Activated T-cell treated with anti-CD3 and anti-CD28 coated beads, Interleukin-2, amount 50 U/mL, for 4 hours (primary cell): ENCODE measurements around the gene PHYHD1. TPM values are rescaled to one million over a fixed set of nuclear protein-coding genes. Genes with fewer than 3 reads are reported as not detected.

Source experiments
- ATAC-seq, 2 donors: fragments of 200-7000 bp; cut with Tn5 transposase; one replicate each; pipeline ENCODE4 v1.10.0; 2021
- DNase-seq: peaks from one replicate; pipeline ENCODE4 v3.0.0-alpha.2; 2020
- H3K27me3 Mint-ChIP-seq: one replicate; pipeline ENCODE4 v1.8.0; 2021; ENCODE audit warnings: low read depth, mixed read lengths
- H3K36me3 Mint-ChIP-seq: one replicate; pipeline ENCODE4 v1.8.0; 2022; ENCODE audit warnings: mixed read lengths; ENCODE audit not compliant: insufficient read depth
- H3K4me1 Mint-ChIP-seq: one replicate; pipeline ENCODE4 v1.8.0; 2021; ENCODE audit warnings: low read depth, mixed read lengths
- H3K4me3 Mint-ChIP-seq: one replicate; pipeline ENCODE4 v1.8.0; 2021; ENCODE audit warnings: mild to moderate bottlenecking, moderate library complexity, mixed read lengths
- H3K9me3 Mint-ChIP-seq: one replicate; pipeline ENCODE4 v1.8.0; 2021; ENCODE audit warnings: mixed read lengths
- total RNA-seq, 3 donors: library from RNA; stranded (reverse); gene quantifications; one replicate each; pipeline ENCODE4 v1.2.1, GENCODE V29; 2021

PHYHD1 gene
- total RNA-seq, 3 donors from 2014 or later = 0.20 TPM; not detected in 2

DNA sequence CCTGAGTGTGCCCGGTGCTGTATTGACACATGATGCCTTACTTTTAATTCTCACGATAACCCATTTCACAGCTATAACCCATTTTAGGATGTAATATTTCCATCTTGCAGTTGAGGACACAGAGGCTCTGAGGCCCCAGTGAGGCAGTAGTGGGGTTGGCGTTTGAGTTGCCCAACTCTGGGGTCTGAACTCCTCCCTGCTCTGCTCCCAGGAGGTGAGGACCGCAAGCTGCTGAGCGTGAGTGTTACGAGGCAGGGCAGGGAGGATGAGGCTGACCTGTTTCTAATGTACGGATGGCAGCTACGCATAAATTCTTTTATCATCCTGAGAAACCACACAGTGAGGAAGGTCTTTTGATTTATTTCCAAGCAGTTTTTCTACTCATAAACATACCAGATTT is 27.4 kb upstream of the PHYHD1 start:
- Mint-ChIP-seq H3K4me3 (peak overlapping the region; percentile 19), H3K4me1 (peaks cover 61% of the 10 kb centered on the region)

DNA sequence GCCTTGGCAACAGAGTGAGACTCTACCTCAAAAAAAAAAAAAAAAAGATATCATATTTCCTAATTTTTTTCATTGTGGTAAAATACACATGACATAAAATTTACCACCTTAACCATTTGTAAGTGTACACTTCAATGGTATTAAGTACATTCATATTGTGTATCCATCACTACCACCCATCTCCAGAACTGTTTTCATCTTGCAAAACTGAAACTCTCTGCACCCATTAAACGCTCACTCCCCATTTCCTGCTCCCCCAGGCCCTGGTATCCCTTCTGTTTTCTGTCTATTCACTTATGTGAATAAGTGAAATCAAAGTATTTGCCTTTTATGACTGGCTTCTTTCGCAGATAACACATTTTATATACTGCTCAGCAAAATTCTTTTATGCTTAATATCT is 26.0 kb upstream of the PHYHD1 start:
- Mint-ChIP-seq H3K27me3 (no peaks in the 10 kb centered on the region), H3K4me3 (no peak overlapping the region), H3K36me3 (peaks cover 22% of the 10 kb centered on the region), H3K9me3 (no peaks in the 10 kb centered on the region), H3K4me1 (peaks cover 68% of the 10 kb centered on the region)
- DNase-seq (no peak), ATAC-seq (peak; percentile 44 to 47)

More for the DNA sequence above, 27.4 kb upstream of the PHYHD1 start:
- DNase-seq = no peak
- no peak for ATAC-seq
- Mint-ChIP-seq H3K36me3 (peaks cover 24% of the 10 kb centered on the region), H3K27me3 (no peaks in the 10 kb centered on the region), H3K9me3 (no peaks in the 10 kb centered on the region)

DNA sequence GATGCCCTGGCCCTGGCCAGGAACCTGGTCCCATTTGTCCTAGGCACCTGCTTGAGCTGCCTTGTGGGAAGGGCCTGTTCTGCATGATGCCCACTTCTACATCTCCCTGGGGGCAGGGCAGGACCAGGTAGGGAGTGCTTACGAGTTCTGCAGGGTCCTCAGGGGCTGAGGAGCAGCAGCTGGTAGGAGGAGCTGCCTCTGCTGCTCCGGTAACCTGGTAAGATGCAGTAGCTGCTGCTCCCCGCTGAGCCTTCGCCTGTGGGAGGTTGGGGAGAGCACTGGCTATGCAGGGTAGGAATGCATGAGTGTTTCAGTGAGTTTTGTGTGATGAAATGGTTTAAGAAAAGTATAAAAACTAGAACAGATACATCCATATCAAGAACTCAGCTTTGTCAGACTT is 25.2 kb upstream of the PHYHD1 start:
- peaks cover 75% of the 10 kb centered on the region for H3K4me1 Mint-ChIP-seq
- ATAC-seq (no peak), DNase-seq (no peak)

DNA sequence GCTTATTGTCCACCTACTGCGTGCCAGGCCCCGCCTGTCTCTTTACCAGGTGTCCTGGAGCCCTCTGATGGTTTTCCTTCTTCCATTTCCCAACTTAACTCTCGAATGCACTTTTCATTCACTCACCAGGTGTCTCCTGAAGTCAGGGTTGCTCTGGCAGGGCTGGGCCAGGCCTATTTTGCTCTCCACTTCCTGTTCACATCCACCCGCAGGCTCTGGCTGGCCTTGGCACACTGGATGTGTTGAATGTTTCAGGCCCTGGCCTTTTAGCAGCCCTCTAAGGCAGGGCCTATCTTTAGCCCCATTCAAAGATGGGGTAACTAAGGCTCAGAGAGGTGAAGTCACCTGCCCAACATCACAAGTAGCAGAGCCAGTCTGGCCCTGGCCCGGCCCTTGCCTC is 22.4 kb upstream of the PHYHD1 start:
- Mint-ChIP-seq H3K4me3 (no peak overlapping the region), H3K36me3 (peaks cover 19% of the 10 kb centered on the region), H3K9me3 (no peaks in the 10 kb centered on the region), H3K27me3 (no peaks in the 10 kb centered on the region), H3K4me1 (peaks cover 87% of the 10 kb centered on the region)
- DNase-seq = no peak
- ATAC-seq = no peak

More for the DNA sequence above, 25.2 kb upstream of the PHYHD1 start:
- peaks cover 22% of the 10 kb centered on the region for H3K36me3 Mint-ChIP-seq
- no peak overlapping the region for H3K4me3 Mint-ChIP-seq
- H3K9me3 Mint-ChIP-seq = no peaks in the 10 kb centered on the region
- H3K27me3 Mint-ChIP-seq = no peaks in the 10 kb centered on the region

DNA sequence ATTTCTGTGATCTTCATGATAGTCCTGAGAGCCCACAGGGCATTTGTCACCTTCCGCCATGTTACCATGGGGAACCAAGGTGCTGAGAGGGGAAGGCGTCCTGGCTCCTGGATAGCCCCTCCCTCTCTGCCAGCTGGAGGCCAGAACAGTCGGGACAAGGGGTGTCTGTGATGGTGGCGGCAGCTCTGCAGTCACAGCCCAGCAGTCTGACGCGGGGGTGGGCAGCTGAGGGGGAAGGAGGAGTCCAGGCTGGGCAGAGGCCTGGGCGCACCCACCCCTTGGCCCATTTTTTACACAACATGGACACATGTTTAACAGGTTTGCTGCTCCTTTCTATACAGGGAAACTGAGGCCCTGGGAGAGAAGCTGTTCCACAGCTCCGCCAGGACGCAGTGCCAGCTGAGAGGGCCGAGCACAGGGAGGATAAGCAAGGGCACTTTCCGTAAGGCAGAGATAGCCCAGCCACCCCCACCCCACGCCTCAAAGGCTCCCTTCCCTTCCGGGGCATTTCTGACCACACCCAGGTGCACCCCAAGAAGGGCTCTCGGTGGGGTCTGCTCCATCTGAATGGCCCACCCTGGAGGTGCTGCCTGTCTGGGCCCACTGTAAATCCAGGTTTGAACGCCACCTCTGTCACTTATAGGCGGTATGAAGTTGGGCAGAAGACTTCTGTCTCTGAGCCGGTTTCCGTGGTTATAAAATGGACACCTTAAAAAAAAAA is 21.8 kb upstream of the PHYHD1 start:
- no peak for ATAC-seq
- peaks cover 18% of the 10 kb centered on the region for H3K36me3 Mint-ChIP-seq
- DNase-seq = no peak
- H3K4me3 Mint-ChIP-seq = peak overlapping the region; percentile 66
- H3K4me1 Mint-ChIP-seq = peaks cover 90% of the 10 kb centered on the region
- H3K9me3 Mint-ChIP-seq = no peaks in the 10 kb centered on the region
- no peaks in the 10 kb centered on the region for H3K27me3 Mint-ChIP-seq

DNA sequence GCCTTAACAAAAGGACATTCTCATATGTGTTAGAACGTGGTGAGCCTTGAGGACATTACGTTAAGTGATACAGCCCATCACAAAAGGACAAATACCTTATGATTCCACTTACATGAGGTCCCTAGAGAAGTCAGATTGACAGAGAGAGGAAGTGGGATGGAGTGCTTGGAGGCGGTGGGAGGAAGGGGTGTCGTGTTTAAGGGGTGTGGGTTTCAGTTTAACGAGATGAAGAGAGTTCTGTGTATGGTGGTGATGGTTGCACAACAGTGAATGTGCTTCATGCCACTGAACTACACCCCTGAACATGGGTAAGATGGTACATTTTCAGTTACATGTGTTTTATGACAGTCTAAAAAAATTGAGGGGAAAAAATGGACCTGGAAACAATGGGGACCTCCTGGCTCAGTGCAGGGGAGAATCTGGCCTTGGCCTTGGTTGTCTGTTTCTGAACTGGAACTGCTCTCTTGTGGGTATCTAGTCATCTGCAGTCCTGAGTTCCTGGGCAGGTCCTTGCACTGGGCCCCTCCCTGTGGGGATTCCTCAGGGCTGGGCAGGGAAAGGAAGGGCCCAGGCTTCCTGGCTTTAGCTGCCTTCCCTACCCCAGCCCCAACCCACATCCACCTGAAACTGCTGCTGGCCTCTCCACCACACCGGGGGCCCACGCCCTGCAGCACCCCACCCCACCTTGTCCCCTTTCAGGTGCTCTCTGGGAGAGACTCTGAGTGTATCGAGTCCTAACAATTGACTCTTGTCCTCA is 21.0 kb upstream of the PHYHD1 start:
- H3K9me3 Mint-ChIP-seq = no peaks in the 10 kb centered on the region
- H3K4me3 Mint-ChIP-seq = peak overlapping the region; percentile 66
- no peaks in the 10 kb centered on the region for H3K27me3 Mint-ChIP-seq
- ATAC-seq = peak; percentile 16 to 24
- peaks cover 17% of the 10 kb centered on the region for H3K36me3 Mint-ChIP-seq
- peaks cover 88% of the 10 kb centered on the region for H3K4me1 Mint-ChIP-seq
- DNase-seq = no peak

DNA sequence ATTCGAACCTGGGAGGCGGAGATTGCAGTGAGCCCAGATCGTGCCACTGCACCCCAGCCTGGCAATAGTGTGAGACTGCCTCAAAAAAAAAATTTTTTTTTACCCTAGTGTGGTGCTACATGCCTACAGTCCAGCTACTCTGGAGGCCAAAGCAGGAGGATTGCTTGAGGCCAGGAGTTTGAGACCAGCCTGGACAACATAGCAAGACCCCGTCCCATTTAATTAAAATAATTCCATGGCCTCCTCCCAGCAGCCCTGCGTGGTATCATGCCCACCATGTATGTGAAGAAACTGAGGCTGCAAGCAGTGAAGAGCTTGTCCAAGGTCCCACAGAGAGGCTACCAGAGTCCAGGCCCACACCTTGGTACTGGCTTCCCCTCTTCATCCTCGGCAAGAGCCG is 19.4 kb upstream of the PHYHD1 start:
- DNase-seq = no peak

DNA sequence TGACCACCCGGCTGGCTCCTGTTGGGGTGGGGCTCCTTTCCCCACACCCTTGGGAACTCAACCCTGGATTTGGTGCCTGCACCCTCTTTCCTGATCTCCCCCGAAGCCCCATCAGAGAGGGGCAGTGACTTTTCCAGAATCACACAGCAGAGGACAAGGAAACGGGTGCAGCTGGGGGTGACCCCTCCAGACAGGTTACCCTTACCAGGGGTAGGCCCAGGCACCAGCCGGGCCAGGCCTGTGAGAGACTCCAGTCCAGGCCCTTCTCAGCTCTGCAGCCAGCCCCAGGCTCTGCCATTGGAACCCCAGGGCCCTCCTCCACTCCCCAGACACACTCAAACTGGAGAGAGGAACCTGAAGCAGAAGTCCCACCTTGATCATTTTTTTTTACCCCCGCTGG is 19.0 kb upstream of the PHYHD1 start:
- no peaks in the 10 kb centered on the region for H3K27me3 Mint-ChIP-seq
- H3K4me1 Mint-ChIP-seq = peaks cover 76% of the 10 kb centered on the region
- peak in 1 of 2 donors; percentile 0 for ATAC-seq
- H3K4me3 Mint-ChIP-seq = peak overlapping the region; percentile 69
- DNase-seq = no peak
- peaks cover 8% of the 10 kb centered on the region for H3K36me3 Mint-ChIP-seq
- no peaks in the 10 kb centered on the region for H3K9me3 Mint-ChIP-seq

More for the DNA sequence above, 19.4 kb upstream of the PHYHD1 start:
- Mint-ChIP-seq H3K4me1 (peaks cover 76% of the 10 kb centered on the region), H3K4me3 (no peak overlapping the region), H3K36me3 (peaks cover 10% of the 10 kb centered on the region), H3K27me3 (no peaks in the 10 kb centered on the region), H3K9me3 (no peaks in the 10 kb centered on the region)
- ATAC-seq = no peak

DNA sequence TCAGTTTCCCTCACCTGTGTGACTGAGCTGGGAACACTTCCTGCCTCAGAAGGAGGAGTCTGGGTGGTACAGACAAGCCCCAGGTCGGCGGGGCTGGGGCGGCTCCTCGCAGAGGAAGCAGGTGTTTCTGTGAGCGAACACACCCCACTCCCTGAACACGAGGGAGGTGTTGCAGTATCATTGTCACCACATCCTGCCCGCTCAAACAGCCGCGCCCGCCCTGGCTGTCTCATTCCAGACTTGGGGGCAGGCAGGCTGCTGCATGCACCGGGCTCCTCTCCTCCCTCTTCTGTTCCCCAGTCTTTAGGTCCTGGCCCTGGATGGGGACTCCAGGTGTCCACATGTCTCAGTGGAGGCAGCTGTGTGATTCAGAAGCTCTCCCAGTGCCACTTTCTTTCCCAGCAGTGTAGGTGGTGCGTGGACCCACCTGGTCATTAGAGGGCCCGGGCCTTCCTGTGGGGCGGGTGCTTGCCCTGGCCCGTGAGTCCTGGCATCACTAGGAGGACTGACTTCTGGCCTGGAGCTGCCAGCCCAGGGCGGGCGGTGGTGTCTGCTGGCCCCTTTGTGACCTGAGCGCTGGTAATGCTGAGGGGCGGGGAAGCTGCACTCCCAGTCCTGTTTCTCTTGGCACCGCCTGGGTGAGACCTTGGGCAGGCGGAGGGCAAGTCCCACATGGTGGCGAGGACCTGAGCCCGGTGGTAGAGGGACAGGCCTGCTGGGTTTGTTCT is 18.3 kb upstream of the PHYHD1 start:
- peak; percentile 88 to 92 for ATAC-seq
- peak; percentile 83 for DNase-seq
- Mint-ChIP-seq H3K4me3 (peak overlapping the region; percentile 69), H3K9me3 (no peaks in the 10 kb centered on the region), H3K4me1 (peaks cover 73% of the 10 kb centered on the region), H3K36me3 (peaks cover 9% of the 10 kb centered on the region), H3K27me3 (no peaks in the 10 kb centered on the region)

DNA sequence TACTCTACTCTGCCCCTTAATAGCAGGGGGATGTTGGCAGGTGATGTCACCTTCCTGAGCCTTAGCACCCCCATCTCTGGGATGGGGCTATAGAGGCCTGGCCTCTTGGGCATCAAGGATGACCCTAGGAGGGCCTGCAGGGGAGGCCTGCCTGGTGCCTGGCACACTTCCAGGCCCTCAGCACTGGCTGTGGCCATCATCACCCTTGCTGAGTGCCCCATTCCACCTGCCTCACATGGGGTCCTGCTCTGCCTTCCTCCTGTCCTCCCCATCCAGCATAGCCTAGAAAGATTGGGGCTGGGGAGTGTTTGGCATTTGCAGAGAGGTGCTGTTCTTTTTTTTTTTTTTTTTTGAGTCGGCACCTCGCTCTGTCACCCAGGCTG is 17.7 kb upstream of the PHYHD1 start:
- DNase-seq = no peak
- ATAC-seq = peak in 1 of 2 donors; percentile 3
- Mint-ChIP-seq H3K36me3 (peaks cover 14% of the 10 kb centered on the region), H3K4me1 (peaks cover 70% of the 10 kb centered on the region), H3K27me3 (no peaks in the 10 kb centered on the region), H3K4me3 (peak overlapping the region; percentile 69), H3K9me3 (no peaks in the 10 kb centered on the region)

DNA sequence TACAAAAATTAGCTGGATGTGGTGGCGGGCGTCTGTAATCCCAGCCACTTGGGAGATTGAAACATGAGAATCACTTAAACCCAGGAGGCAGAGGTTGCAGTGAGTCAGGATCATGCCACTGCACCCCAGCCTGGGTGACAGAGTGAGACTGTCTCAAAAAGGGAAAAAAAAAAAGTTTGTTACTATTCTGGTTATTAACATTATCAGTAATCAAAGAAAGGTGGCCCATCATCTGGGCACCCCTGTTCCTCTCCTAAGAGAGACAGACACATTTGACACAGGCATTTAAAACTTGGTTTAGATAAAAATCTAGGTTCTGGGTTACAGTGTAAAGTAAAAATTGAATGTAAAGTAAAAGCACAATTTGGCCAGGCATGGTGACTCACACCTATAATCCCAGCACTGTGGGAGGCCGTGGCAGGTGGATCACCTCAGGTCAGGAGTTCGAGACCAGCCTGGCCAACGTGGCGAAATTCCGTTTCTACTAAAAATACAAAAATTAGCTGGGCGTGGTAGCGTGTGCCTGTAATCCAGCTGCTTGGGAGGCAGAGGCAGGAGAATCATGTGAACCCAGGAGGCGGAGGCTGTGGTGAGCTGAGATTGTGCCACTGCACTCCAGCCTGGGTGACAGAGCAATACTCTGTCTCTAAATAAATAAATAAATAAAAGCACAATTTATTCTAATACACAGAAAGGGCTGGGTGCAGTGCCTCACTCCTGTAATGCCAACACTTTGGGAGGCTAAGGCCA is 16.7 kb upstream of the PHYHD1 start:
- Mint-ChIP-seq H3K36me3 (peaks cover 20% of the 10 kb centered on the region), H3K4me1 (peaks cover 63% of the 10 kb centered on the region), H3K9me3 (no peaks in the 10 kb centered on the region), H3K27me3 (no peaks in the 10 kb centered on the region), H3K4me3 (no peak overlapping the region)
- DNase-seq (no peak), ATAC-seq (no peak)

DNA sequence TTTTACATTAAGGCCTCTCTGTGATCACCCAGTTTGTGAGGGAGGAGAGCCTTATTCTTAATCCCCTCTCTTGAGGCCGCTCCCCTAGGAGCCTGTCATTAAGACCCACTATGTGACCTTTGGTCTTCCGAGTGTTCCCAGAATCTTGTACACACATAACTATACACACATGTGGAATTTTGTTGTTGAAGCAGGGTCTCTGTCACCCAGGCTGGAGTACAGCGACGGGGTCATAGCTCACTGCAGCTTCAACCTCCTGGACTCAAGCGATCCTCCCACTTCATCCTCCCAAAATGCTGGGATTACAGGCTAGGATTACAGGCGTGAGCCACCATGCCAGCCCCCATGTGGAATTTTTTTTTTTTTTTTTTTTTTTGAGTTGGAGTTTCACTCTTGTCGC is 14.8 kb upstream of the PHYHD1 start:
- Mint-ChIP-seq H3K4me3 (no peak overlapping the region), H3K36me3 (peaks cover 22% of the 10 kb centered on the region), H3K4me1 (peaks cover 49% of the 10 kb centered on the region), H3K9me3 (no peaks in the 10 kb centered on the region), H3K27me3 (no peaks in the 10 kb centered on the region)
- DNase-seq (no peak), ATAC-seq (no peak)

DNA sequence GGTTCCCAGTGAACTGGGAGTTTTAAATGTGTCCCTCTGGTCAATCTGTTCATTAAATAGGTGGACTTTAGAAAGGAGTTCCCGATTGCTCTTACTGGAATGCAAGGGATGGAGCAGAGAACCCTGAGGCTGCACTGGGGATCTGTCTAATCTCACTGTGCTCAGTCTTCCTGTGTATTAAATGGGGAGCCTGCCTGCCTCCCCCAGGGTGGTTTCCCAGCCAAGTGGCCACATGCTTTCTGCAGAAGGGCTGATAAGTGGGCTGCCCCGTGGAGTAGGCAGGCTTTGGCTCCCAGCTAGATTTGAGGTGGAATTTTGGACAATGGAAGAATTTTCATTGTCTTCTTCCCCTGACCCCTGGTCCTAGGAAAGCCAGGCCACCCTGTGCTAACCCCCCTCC is 14.0 kb upstream of the PHYHD1 start:
- H3K4me3 Mint-ChIP-seq = no peak overlapping the region
- ATAC-seq = no peak
- H3K4me1 Mint-ChIP-seq = peaks cover 49% of the 10 kb centered on the region
- DNase-seq = no peak
- H3K27me3 Mint-ChIP-seq = no peaks in the 10 kb centered on the region
- no peaks in the 10 kb centered on the region for H3K9me3 Mint-ChIP-seq
- H3K36me3 Mint-ChIP-seq = peaks cover 22% of the 10 kb centered on the region

DNA sequence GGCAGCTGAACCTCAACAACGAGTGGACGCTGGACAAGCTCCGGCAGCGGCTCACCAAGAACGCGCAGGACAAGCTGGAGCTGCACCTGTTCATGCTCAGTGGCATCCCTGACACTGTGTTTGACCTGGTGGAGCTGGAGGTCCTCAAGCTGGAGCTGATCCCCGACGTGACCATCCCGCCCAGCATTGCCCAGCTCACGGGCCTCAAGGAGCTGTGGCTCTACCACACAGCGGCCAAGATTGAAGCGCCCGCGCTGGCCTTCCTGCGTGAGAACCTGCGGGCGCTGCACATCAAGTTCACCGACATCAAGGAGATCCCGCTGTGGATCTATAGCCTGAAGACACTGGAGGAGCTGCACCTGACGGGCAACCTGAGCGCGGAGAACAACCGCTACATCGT is 12.4 kb upstream of the PHYHD1 start:
- no peak for ATAC-seq
- DNase-seq = no peak
- Mint-ChIP-seq H3K4me3 (no peak overlapping the region), H3K27me3 (no peaks in the 10 kb centered on the region), H3K36me3 (peaks cover 27% of the 10 kb centered on the region), H3K9me3 (no peaks in the 10 kb centered on the region), H3K4me1 (peaks cover 49% of the 10 kb centered on the region)
